Stomach (tissue), 9 donors: ENCODE data around the gene LMAN1. TPM values are rescaled to one million over a fixed set of nuclear protein-coding genes. Genes with fewer than 3 reads are reported as not detected.

Source experiments
- DNase-seq, 2 donors: peaks; one replicate each; pipeline versions ENCODE4 v3.0.0 to v3.0.0-alpha.2; 2013 to 2019
- H3K27ac ChIP-seq, 5 donors: fragments of 200-600 bp in 4 of 5; sonication (generic) in 4 of 5; one replicate each; pipeline ENCODE4 v1.5.1; 2013 to 2019; ENCODE audit warnings: mild to moderate bottlenecking in 1 of 5, moderate library complexity in 1 of 5
- H3K27me3 ChIP-seq, 3 donors: fragments of 200-600 bp; sonication (generic); one replicate each; pipeline ENCODE4 v1.5.1; 2017 to 2019; ENCODE audit warnings: mixed run types in 1 of 3
- H3K36me3 ChIP-seq, 4 donors: fragments of 200-600 bp; sonication (generic); 1 replicate in 3 of 4; 2 replicates in 1 of 4; pipeline ENCODE4 v1.5.1; 2016 to 2019
- H3K4me1 ChIP-seq, 4 donors: fragments of 200-600 bp; sonication (generic); one replicate each; pipeline ENCODE4 v1.5.1; 2016 to 2019
- H3K4me3 ChIP-seq, 4 donors: fragments of 200-600 bp; sonication (generic) in 3 of 4; one replicate each; pipeline ENCODE4 v1.5.1; 2016 to 2019; ENCODE audit warnings: mild to moderate bottlenecking in 1 of 4
- H3K9me3 ChIP-seq, 4 donors: fragments of 200-600 bp; sonication (generic); one replicate each; pipeline ENCODE4 v1.5.1; 2016 to 2019
- EP300 ChIP-seq: sonication (generic); formaldehyde crosslinking; IDR thresholded peaks from one replicate; pipeline ENCODE4 v1.6.1; 2017; ENCODE audit warnings: antibody characterized with exemption
- POLR2A ChIP-seq, 4 donors: fragments of 450-650 bp; IDR thresholded peaks; one replicate each; pipeline ENCODE4 v1.6.1; 2016; ENCODE audit warnings: antibody characterized with exemption in 4 of 4, control low read depth in 2 of 4, mild to moderate bottlenecking in 1 of 4, moderate library complexity in 1 of 4
- POLR2AphosphoS5 ChIP-seq, 3 donors: sonication (generic); formaldehyde crosslinking; IDR thresholded peaks; one replicate each; pipeline ENCODE4 v1.6.1; 2016; ENCODE audit warnings: antibody characterized with exemption in 3 of 3
- WGBS, 5 donors: extraction: QIAGEN DNeasy Blood & Tissue Kit in 3 of 5; methylation state at CpG; one replicate each; pipeline versions ENCODE4 v1.1.5 to v1.1.7; 2013 to 2018; 5-methylcytosine and 5-hydroxymethylcytosine counted together
- intact Hi-C: fragments of 100-400 bp; cut with DNase I; formaldehyde crosslinking; loops from one replicate; pipeline ENCODE4 v1.15.1; 2023; ENCODE audit warnings: low total_unique reads
- polyA plus RNA-seq, 3 donors: library from polyadenylated mRNA; stranded (reverse); fragments of 200-250 nt; gene quantifications; one replicate each; pipeline ENCODE4 v1.2.3, GENCODE V29; 2013
- total RNA-seq, 5 donors: library from RNA; depleted of rRNA; stranded (reverse); fragments of >200 nt; gene quantifications; one replicate each; pipeline versions ENCODE4 v1.1.0 to v1.2.3, GENCODE V29; 2014 to 2016
- TF ChIP-seq, protein P1 (sequence below), 7 experiments: fragments of 450-650 bp in 4 of 7; fragments of 200-600 bp in 3 of 7; sonication (generic) in 3 of 7; IDR thresholded peaks; one replicate each; pipeline ENCODE4 v1.5.1; 2016 to 2019; ENCODE audit warnings: antibody characterized with exemption in 7 of 7, control low read depth in 2 of 7, mild to moderate bottlenecking in 1 of 7
- donor health status: healthy with polysubstance abuse.
- donor health status: Bipolar disorder and iron deficiency.
- donor health status: healthy.

LMAN1 gene
- total and polyA plus RNA-seq, 8 donors = 9.9 to 258 (median 26.6) TPM

DNA sequence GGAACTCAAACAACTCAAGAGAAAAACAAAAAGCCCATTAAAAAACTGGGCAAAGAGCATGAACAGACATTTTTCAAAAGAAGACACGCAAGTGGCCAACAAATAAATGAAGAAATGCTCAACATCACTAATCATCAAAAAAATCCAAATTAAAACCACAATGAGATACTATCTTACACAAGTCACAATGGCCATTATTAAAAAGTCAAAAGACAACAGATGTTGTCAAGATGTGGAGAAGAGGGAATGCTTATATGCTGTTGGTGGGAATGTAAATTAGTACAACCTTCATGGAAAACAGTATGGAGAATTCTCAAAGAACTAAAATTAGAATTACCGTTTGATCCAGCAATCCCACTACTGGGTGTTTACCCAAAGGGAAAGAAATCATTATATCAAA, 15.1 kb downstream of the LMAN1 start:
- Histone ChIP-seq H3K4me3 (no peak overlapping the region), H3K27ac (no peak overlapping the region), H3K36me3 (peaks cover 50 to 100% (median 95%) of the 10 kb centered on the region in 4 donors), H3K9me3 (peaks cover 0 to 11% (median 8%) of the 10 kb centered on the region in 4 donors), H3K27me3 (no peaks in the 10 kb centered on the region), H3K4me1 (no peaks in the 10 kb centered on the region)
- WGBS, 5 donors = 94 to 100% (median 97%) methylated on average over 2 of the region's 2 CpGs
- TF ChIP-seq, protein P1, sequence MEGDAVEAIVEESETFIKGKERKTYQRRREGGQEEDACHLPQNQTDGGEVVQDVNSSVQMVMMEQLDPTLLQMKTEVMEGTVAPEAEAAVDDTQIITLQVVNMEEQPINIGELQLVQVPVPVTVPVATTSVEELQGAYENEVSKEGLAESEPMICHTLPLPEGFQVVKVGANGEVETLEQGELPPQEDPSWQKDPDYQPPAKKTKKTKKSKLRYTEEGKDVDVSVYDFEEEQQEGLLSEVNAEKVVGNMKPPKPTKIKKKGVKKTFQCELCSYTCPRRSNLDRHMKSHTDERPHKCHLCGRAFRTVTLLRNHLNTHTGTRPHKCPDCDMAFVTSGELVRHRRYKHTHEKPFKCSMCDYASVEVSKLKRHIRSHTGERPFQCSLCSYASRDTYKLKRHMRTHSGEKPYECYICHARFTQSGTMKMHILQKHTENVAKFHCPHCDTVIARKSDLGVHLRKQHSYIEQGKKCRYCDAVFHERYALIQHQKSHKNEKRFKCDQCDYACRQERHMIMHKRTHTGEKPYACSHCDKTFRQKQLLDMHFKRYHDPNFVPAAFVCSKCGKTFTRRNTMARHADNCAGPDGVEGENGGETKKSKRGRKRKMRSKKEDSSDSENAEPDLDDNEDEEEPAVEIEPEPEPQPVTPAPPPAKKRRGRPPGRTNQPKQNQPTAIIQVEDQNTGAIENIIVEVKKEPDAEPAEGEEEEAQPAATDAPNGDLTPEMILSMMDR (IDR thresholded peaks at IDR 0.05) = no peak
- TF ChIP-seq POLR2A (IDR thresholded peaks at IDR 0.05) (no peak), EP300 (no peak), POLR2AphosphoS5 (IDR thresholded peaks at IDR 0.05) (no peak)
- intact Hi-C loops = no loop called here
- DNase-seq = no peak

DNA sequence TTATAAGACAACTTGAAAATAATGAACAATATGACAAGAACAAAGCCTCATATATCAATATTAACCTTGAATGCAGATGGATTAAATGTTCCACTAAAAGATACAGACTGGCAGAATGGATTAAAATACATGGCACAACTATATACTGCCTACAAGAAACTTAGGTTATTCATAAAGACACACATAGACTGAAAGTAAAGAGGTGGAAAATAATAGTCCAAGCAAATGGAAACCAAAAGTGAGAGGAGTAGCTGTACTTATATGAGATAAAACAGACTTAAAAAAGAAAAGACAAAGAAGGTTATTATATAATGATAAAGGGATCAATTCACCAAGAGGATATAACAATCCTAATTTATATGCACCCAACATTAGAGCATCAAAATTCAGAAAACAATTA, 18.2 kb downstream of the LMAN1 start:
- TF ChIP-seq POLR2AphosphoS5 (IDR thresholded peaks at IDR 0.05) = no peak
- no peak for TF ChIP-seq POLR2A (IDR thresholded peaks at IDR 0.05)
- TF ChIP-seq, protein P1 (IDR thresholded peaks at IDR 0.05) = no peak
- no peak for TF ChIP-seq EP300
- no peak overlapping the region for H3K27ac ChIP-seq
- peaks cover 0 to 11% (median 8%) of the 10 kb centered on the region in 4 donors for H3K9me3 ChIP-seq
- peaks cover 47 to 100% (median 94%) of the 10 kb centered on the region in 4 donors for H3K36me3 ChIP-seq
- peaks cover 0 to 5% (median 0%) of the 10 kb centered on the region in 4 donors for H3K4me1 ChIP-seq
- intact Hi-C loops = no loop called here
- H3K27me3 ChIP-seq = no peaks in the 10 kb centered on the region
- no peak for DNase-seq
- H3K4me3 ChIP-seq = no peak overlapping the region

DNA sequence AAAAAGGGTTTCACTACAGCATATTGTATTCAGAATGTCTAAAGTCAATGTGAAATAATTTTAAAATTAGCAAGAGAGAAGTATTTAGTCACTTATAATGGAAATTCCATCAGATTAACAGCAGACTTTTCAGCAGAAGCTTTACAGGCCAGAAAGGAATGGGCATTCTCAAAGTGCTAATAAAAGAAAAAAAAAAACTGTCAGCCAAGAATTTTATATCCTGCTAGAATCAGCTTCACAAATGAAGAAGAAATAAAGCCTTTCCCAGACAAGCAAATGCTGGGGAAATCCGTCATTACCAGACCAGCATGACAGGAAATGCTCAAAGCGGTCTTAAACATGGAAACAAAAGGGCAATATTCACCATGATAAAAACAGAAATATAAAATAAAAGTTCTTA, 18.8 kb downstream of the LMAN1 start:
- WGBS, 5 donors = 94 to 98% (median 95%) methylated on average over 2 of the region's 2 CpGs
- Histone ChIP-seq H3K4me3 (no peak overlapping the region), H3K4me1 (peaks cover 0 to 5% (median 0%) of the 10 kb centered on the region in 4 donors), H3K27me3 (no peaks in the 10 kb centered on the region), H3K9me3 (peaks cover 0 to 11% (median 8%) of the 10 kb centered on the region in 4 donors), H3K36me3 (peaks cover 43 to 100% (median 94%) of the 10 kb centered on the region in 4 donors), H3K27ac (no peak overlapping the region)
- intact Hi-C loops = no loop called here
- TF ChIP-seq, protein P1 (IDR thresholded peaks at IDR 0.05) = no peak
- no peak for TF ChIP-seq POLR2A (IDR thresholded peaks at IDR 0.05)
- no peak for TF ChIP-seq EP300
- TF ChIP-seq POLR2AphosphoS5 (IDR thresholded peaks at IDR 0.05) = no peak
- no peak for DNase-seq

DNA sequence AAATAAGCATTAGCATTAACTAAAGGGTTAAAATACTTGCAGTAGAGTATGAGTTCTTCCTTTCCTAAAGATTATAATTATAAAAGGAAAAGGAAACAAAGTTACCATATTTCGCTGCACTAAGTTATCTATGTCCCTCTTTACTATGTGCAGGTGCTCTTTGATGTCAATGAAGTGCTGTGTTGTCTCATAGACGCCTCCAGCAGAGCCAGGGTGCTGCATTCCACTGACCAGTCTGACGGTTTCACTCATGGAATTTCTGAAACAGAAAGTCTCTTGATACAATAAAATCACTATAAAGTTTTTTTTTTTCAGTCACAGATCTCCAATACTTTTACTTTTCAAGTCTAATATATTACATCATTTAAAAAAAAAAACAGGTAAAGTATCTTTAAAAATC, 26.1 kb downstream of the LMAN1 start:
- no peak for DNase-seq
- H3K4me3 ChIP-seq = no peak overlapping the region
- peaks cover 35 to 100% (median 99%) of the 10 kb centered on the region in 4 donors for H3K36me3 ChIP-seq
- intact Hi-C loops = no loop called here
- H3K4me1 ChIP-seq = peaks cover 0 to 5% (median 0%) of the 10 kb centered on the region in 4 donors
- no peak overlapping the region for H3K27ac ChIP-seq
- no peaks in the 10 kb centered on the region for H3K27me3 ChIP-seq
- H3K9me3 ChIP-seq = no peaks in the 10 kb centered on the region
- 72 to 81% (median 78%) methylated on average over 3 of the region's 3 CpGs for WGBS, 5 donors
- TF ChIP-seq POLR2AphosphoS5 (IDR thresholded peaks at IDR 0.05) = no peak
- TF ChIP-seq, protein P1 (IDR thresholded peaks at IDR 0.05) = no peak
- no peak for TF ChIP-seq EP300
- no peak for TF ChIP-seq POLR2A (IDR thresholded peaks at IDR 0.05)
